Muscle layer of colon (tissue), 2 donors: ENCODE results near the gene DUSP6.

Source experiments
- H3K27ac ChIP-seq: one replicate; pipeline ENCODE4 v1.7.0; 2013; ENCODE audit warnings: low read depth, mild to moderate bottlenecking, low read length, moderate library complexity
- H3K27me3 ChIP-seq, 2 donors: one replicate each; pipeline ENCODE4 v1.7.0; 2013; ENCODE audit warnings: low read length in 2 of 2, mild to moderate bottlenecking in 2 of 2; ENCODE audit not compliant: insufficient read depth in 2 of 2, control insufficient read depth in 1 of 2
- H3K36me3 ChIP-seq: one replicate; pipeline ENCODE4 v1.7.0; 2013; ENCODE audit warnings: mild to moderate bottlenecking, low read length; ENCODE audit not compliant: insufficient read depth
- H3K4me1 ChIP-seq: one replicate; pipeline ENCODE4 v1.7.0; 2013; ENCODE audit warnings: mild to moderate bottlenecking, low read length; ENCODE audit not compliant: insufficient read depth
- H3K4me3 ChIP-seq, 2 donors: one replicate each; pipeline ENCODE4 v1.7.0; 2013; ENCODE audit warnings: low read length in 2 of 2, low read depth in 1 of 2, mild to moderate bottlenecking in 1 of 2, moderate library complexity in 1 of 2
- H3K9ac ChIP-seq: one replicate; pipeline ENCODE4 v1.7.0; 2013; ENCODE audit warnings: low read length
- H3K9me3 ChIP-seq: one replicate; pipeline ENCODE4 v1.7.0; 2013; ENCODE audit warnings: mild to moderate bottlenecking, low read length
- donor health status: abdominal sarcoma.
- donor health status: Adenocarcinoma of cecum.

Gene DUSP6, protein sequence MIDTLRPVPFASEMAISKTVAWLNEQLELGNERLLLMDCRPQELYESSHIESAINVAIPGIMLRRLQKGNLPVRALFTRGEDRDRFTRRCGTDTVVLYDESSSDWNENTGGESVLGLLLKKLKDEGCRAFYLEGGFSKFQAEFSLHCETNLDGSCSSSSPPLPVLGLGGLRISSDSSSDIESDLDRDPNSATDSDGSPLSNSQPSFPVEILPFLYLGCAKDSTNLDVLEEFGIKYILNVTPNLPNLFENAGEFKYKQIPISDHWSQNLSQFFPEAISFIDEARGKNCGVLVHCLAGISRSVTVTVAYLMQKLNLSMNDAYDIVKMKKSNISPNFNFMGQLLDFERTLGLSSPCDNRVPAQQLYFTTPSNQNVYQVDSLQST

GRCh38 chr12:89352492-89353187, at the start of gene DUSP6:
Gene DUSP6, minus strand, starts transcription at chr12:89352501. Its CDS starts 462 bp downstream, at chr12:89352039.
- peaks cover 12% of the 10 kb centered on the region for H3K36me3 ChIP-seq
- no peaks in the 10 kb centered on the region for H3K27me3 ChIP-seq
- H3K27ac ChIP-seq = peak within 1 kb of the TSS; percentile 94
- peak within 1 kb of the TSS; percentile 76 to 84 for H3K4me3 ChIP-seq
- no peaks in the 10 kb centered on the region for H3K9me3 ChIP-seq
- peaks cover 21% of the 10 kb centered on the region for H3K4me1 ChIP-seq
- peak within 1 kb of the TSS; percentile 70 for H3K9ac ChIP-seq

GRCh38 chr12:89401433-89402058, 49.2 kb upstream of the DUSP6 start:
- H3K27me3 ChIP-seq = no peaks in the 10 kb centered on the region
- H3K36me3 ChIP-seq = no peaks in the 10 kb centered on the region
- H3K9me3 ChIP-seq = no peaks in the 10 kb centered on the region
- H3K9ac ChIP-seq = no peak overlapping the region
- no peak overlapping the region for H3K4me3 ChIP-seq
- no peaks in the 10 kb centered on the region for H3K4me1 ChIP-seq
- H3K27ac ChIP-seq = no peak overlapping the region

- H3K36me3 ChIP-seq = no peaks in the 10 kb centered on the region
- no peak overlapping the region for H3K27ac ChIP-seq
- H3K4me3 ChIP-seq = no peak overlapping the region
- H3K9ac ChIP-seq = no peak overlapping the region
- H3K9me3 ChIP-seq = no peaks in the 10 kb centered on the region
- H3K4me1 ChIP-seq = no peaks in the 10 kb centered on the region
- H3K27me3 ChIP-seq = no peaks in the 10 kb centered on the region
Measured at GRCh38 chr12:89400415-89400814, 48.1 kb upstream of the DUSP6 start.

- no peak overlapping the region for H3K4me3 ChIP-seq
- H3K9me3 ChIP-seq = no peaks in the 10 kb centered on the region
- no peaks in the 10 kb centered on the region for H3K4me1 ChIP-seq
- H3K27ac ChIP-seq = no peak overlapping the region
- no peak overlapping the region for H3K9ac ChIP-seq
- H3K36me3 ChIP-seq = no peaks in the 10 kb centered on the region
- H3K27me3 ChIP-seq = no peaks in the 10 kb centered on the region
Measured at GRCh38 chr12:89395712-89396111, 43.4 kb upstream of the DUSP6 start.

GRCh38 chr12:89393551-89394121, 41.3 kb upstream of the DUSP6 start:
- no peak overlapping the region for H3K9ac ChIP-seq
- no peaks in the 10 kb centered on the region for H3K27me3 ChIP-seq
- no peaks in the 10 kb centered on the region for H3K9me3 ChIP-seq
- no peak overlapping the region for H3K27ac ChIP-seq
- H3K36me3 ChIP-seq = no peaks in the 10 kb centered on the region
- H3K4me3 ChIP-seq = no peak overlapping the region
- no peaks in the 10 kb centered on the region for H3K4me1 ChIP-seq

GRCh38 chr12:89392391-89392790, 40.1 kb upstream of the DUSP6 start:
- Histone ChIP-seq H3K9ac (no peak overlapping the region), H3K36me3 (no peaks in the 10 kb centered on the region), H3K4me1 (no peaks in the 10 kb centered on the region), H3K4me3 (no peak overlapping the region), H3K27me3 (no peaks in the 10 kb centered on the region), H3K27ac (no peak overlapping the region), H3K9me3 (no peaks in the 10 kb centered on the region)

DNA sequence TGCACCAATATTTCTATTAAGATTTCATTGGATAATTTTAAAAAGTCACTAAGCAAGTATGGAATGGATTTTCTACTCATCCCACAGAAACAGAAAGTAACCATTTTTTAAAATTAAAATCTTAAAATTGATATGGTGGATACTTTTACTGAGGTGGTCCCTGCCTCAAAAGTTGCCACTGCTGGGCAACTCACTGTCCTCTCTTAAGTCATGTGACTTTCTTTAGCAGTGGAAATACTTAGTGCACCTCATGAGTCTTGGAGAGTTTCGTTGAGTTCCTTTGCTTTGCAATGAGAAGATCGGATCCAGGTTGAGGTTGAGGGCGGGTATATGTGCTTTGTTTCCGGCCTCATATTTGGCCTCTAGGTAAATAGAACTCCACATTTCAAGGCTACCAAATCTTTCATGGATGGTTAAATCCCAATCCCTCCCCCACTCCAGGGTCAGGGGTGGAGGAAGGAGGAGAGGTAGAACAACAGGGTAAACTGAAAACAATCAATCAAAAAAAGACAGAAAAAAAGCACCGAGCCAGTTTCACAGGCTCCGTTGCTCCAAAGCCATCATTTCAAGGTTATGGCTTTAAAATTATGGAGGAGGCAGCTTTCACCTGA, 39.5 kb upstream of the DUSP6 start:
- H3K36me3 ChIP-seq = no peaks in the 10 kb centered on the region
- no peak overlapping the region for H3K27ac ChIP-seq
- H3K9ac ChIP-seq = no peak overlapping the region
- H3K4me1 ChIP-seq = no peaks in the 10 kb centered on the region
- no peak overlapping the region for H3K4me3 ChIP-seq
- H3K9me3 ChIP-seq = no peaks in the 10 kb centered on the region
- H3K27me3 ChIP-seq = no peaks in the 10 kb centered on the region

DNA sequence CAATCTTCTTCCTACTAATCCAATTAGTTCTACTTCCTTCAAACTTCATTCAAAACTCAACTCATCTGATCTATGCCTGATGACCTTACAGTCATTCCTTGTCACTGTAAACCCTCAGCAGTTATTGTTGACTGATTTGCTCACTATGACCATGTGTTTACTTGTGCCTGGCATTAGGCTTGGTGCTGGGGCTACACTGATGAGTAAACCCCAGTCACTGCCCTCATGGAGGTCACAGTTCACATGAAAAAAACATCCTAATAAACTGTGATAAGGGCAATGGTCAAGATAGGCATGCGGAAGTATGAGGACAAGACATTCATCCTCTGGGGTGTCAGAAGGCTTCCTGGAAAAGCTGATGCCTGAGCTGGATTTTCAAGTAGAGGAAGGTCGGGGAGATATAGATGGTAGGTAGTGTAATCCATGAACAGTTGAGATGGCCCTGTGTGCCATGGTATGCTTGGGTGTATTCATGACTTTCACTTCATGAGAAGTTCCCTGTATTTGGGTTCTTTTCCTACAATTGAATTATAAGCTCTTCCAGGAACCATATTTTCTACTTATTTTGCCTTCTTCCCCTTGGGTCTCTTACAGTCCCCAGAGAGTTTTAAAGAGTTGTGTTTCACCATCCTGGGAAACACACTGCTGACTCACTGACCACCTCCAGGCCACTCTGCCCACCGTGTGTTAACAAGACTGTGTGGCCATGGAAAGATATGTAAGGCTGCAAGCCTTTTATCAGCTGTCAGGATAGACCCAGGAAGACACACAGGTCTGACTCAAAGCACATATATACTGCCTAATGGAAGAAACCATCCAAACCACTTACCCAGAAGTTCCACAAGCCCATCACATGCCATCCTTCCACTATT, 38.7 kb upstream of the DUSP6 start:
- H3K9me3 ChIP-seq = no peaks in the 10 kb centered on the region
- H3K36me3 ChIP-seq = no peaks in the 10 kb centered on the region
- H3K27ac ChIP-seq = no peak overlapping the region
- H3K9ac ChIP-seq = no peak overlapping the region
- no peak overlapping the region for H3K4me3 ChIP-seq
- no peaks in the 10 kb centered on the region for H3K4me1 ChIP-seq
- H3K27me3 ChIP-seq = no peaks in the 10 kb centered on the region

- Histone ChIP-seq H3K27ac (no peak overlapping the region), H3K4me1 (peaks cover 3% of the 10 kb centered on the region), H3K4me3 (no peak overlapping the region), H3K9ac (no peak overlapping the region), H3K9me3 (no peaks in the 10 kb centered on the region), H3K36me3 (no peaks in the 10 kb centered on the region), H3K27me3 (no peaks in the 10 kb centered on the region)
Measured at GRCh38 chr12:89389755-89390661, 37.7 kb upstream of the DUSP6 start.

GRCh38 chr12:89386138-89386537, 33.8 kb upstream of the DUSP6 start:
- H3K4me3 ChIP-seq = no peak overlapping the region
- H3K4me1 ChIP-seq = peaks cover 23% of the 10 kb centered on the region
- no peak overlapping the region for H3K27ac ChIP-seq
- H3K9me3 ChIP-seq = no peaks in the 10 kb centered on the region
- no peaks in the 10 kb centered on the region for H3K36me3 ChIP-seq
- no peaks in the 10 kb centered on the region for H3K27me3 ChIP-seq
- H3K9ac ChIP-seq = no peak overlapping the region
